Stimulated activated CD4-positive, alpha-beta T cell treated with anti-CD3 and anti-CD28 coated beads, TNF-alpha, amount 100 ng/mL, for 48 hours (primary cell): ENCODE results near the gene MAMSTR.
A peak's percentile ranks its signal among the peaks of the same experiment; 100 is the strongest.
"Not testable (repeated sequence)": the region's sequence is repeated elsewhere in the genome, so short reads cannot be mapped to it uniquely, and the experiment has no call there.

ENCODE experiments used
- DNase-seq, 3 donors: peaks; one replicate each; pipeline ENCODE4 v3.0.0-alpha.2; 2020; ENCODE audit warnings: low read depth in 3 of 3

Gene MAMSTR

GRCh38 chr19:48686088-48686487, 33.4 kb downstream of the MAMSTR start:
- no peak for DNase-seq

- no peak for DNase-seq
Observed at GRCh38 chr19:48685583-48685982, 33.9 kb downstream of the MAMSTR start.

- no peak for DNase-seq
Observed at GRCh38 chr19:48683349-48683748, 36.2 kb downstream of the MAMSTR start.

- DNase-seq: no peak
Observed at GRCh38 chr19:48681127-48681470, 38.4 kb downstream of the MAMSTR start.

GRCh38 chr19:48680436-48681126, 38.9 kb downstream of the MAMSTR start:
- DNase-seq: no peak

- not testable (repeated sequence) for DNase-seq
Observed at GRCh38 chr19:48680006-48680405, 39.5 kb downstream of the MAMSTR start.

- DNase-seq: no peak
Observed at GRCh38 chr19:48678201-48678600, 41.3 kb downstream of the MAMSTR start.

- DNase-seq: no peak
Observed at GRCh38 chr19:48676887-48677286, 42.6 kb downstream of the MAMSTR start.

- no peak for DNase-seq
Observed at GRCh38 chr19:48676487-48676886, 43.0 kb downstream of the MAMSTR start.

- DNase-seq: peak; percentile 63 to 69 (median 69)
Observed at GRCh38 chr19:48674921-48675824, 44.4 kb downstream of the MAMSTR start.

GRCh38 chr19:48674216-48674809, 45.2 kb downstream of the MAMSTR start:
- no peak for DNase-seq

- no peak for DNase-seq
Observed at GRCh38 chr19:48673436-48674100, 46.0 kb downstream of the MAMSTR start.

- DNase-seq: no peak
Observed at GRCh38 chr19:48672994-48673393, 46.5 kb downstream of the MAMSTR start, which contains the start of gene NTN5. TSS of gene NTN5 (minus strand) at chr19:48673017. CDS start at chr19:48670986, 2,031 bp downstream.

GRCh38 chr19:48671446-48671995, 48.0 kb downstream of the MAMSTR start:
- DNase-seq: no peak

GRCh38 chr19:48670699-48671445, 48.7 kb downstream of the MAMSTR start:
- DNase-seq: no peak

GRCh38 chr19:48669903-48670668, 49.4 kb downstream of the MAMSTR start:
- no peak for DNase-seq

- no peak for DNase-seq
Observed at GRCh38 chr19:48668761-48669160, 50.8 kb downstream of the MAMSTR start.

GRCh38 chr19:48668332-48668731, 51.2 kb downstream of the MAMSTR start:
- no peak for DNase-seq

GRCh38 chr19:48665786-48666185, 53.7 kb downstream of the MAMSTR start:
- DNase-seq: no peak

- no peak for DNase-seq
Observed at GRCh38 chr19:48664476-48664875, 55.0 kb downstream of the MAMSTR start.
